H1 (cell line): ENCODE data around the gene COA5. TPM values are rescaled to one million over a fixed set of nuclear protein-coding genes. Genes with fewer than 3 reads are reported as not detected.

Experiments used
- CTCF ChIA-PET: fragments of 300-600 bp; sonication (Branson Sonifier 250); formaldehyde crosslinking; loops from one replicate; lab custom pipeline; 2021; ENCODE audit not compliant: partially characterized antibody; lab: Charles Lee
- POLR2A ChIA-PET: fragments of 300-600 bp; sonication (Branson Sonifier 250); formaldehyde crosslinking; loops from one replicate; lab custom pipeline; 2021; ENCODE audit warnings: inconsistent platforms; ENCODE audit not compliant: partially characterized antibody; lab: Charles Lee
- DNase-seq, 2 experiments: peaks; one replicate each; pipeline versions ENCODE4 v3.0.0 to v3.0.0-alpha.2; 2010 to 2022; ENCODE audit warnings: low spot score in 2 of 2, low read depth in 1 of 2, mixed read lengths in 1 of 2
- FAIRE-seq: peaks from 2 replicates; lab custom pipeline; 2011; peaks lifted over from hg19 to GRCh38; lab: Jason Lieb, UNC
- H2AFZ ChIP-seq: 2 replicates; pipeline ENCODE4 v1.8.1; 2012; ENCODE audit warnings: low read length, inconsistent platforms
- H2AK5ac ChIP-seq: 2 replicates; pipeline ENCODE4 v1.6.1; 2013; ENCODE audit warnings: low read depth, low read length
- H2BK120ac ChIP-seq: replicated peaks from 2 replicates; pipeline ENCODE3; 2013; ENCODE audit warnings: low read depth, low read length, inconsistent platforms
- H2BK12ac ChIP-seq: 2 replicates; pipeline ENCODE4 v1.6.1; 2013; ENCODE audit warnings: low read depth, low read length
- H2BK15ac ChIP-seq: 2 replicates; pipeline ENCODE4 v1.6.1; 2013; ENCODE audit warnings: low read length
- H2BK20ac ChIP-seq: 2 replicates; pipeline ENCODE4 v1.6.1; 2013; ENCODE audit warnings: low read length
- H2BK5ac ChIP-seq: 2 replicates; pipeline ENCODE4 v1.6.1; 2013; ENCODE audit warnings: low read depth, low read length
- H3K14ac ChIP-seq: 2 replicates; pipeline ENCODE4 v1.6.1; 2013; ENCODE audit warnings: inconsistent platforms; ENCODE audit not compliant: insufficient read length
- H3K18ac ChIP-seq: 2 replicates; pipeline ENCODE4 v1.6.1; 2013; ENCODE audit warnings: low read length; ENCODE audit errors: extremely low read depth
- H3K23ac ChIP-seq: 2 replicates; pipeline ENCODE4 v1.6.1; 2013; ENCODE audit warnings: inconsistent platforms; ENCODE audit not compliant: insufficient read length
- H3K23me2 ChIP-seq: 2 replicates; pipeline ENCODE4 v1.6.1; 2013; ENCODE audit warnings: low read depth, low read length
- H3K27ac ChIP-seq: 2 replicates; pipeline ENCODE4 v1.6.1; 2011; ENCODE audit warnings: low read depth, low read length, inconsistent platforms
- H3K27me3 ChIP-seq, 4 experiments: replicated peaks in 1 of 4; 1 replicate in 1 of 4; 2 replicates in 3 of 4; pipeline versions ENCODE4 v1.6.1 to v1.8.1; 2011 to 2013; ENCODE audit warnings: low read length in 3 of 4, mild to moderate bottlenecking in 3 of 4, inconsistent platforms in 2 of 4, mixed read lengths in 2 of 4, moderate library complexity in 1 of 4; ENCODE audit not compliant: control insufficient read depth in 3 of 4, insufficient read depth in 3 of 4; ENCODE audit errors: extremely low read depth in 1 of 4
- H3K36me3 ChIP-seq, 4 experiments: 2 replicates each; pipeline versions ENCODE4 v1.6.1 to v1.8.1; 2011 to 2013; ENCODE audit warnings: mild to moderate bottlenecking in 4 of 4, low read length in 3 of 4, moderate library complexity in 2 of 4, control low read depth in 1 of 4, inconsistent platforms in 1 of 4; ENCODE audit not compliant: insufficient read depth in 4 of 4, control insufficient read depth in 2 of 4
- H3K4ac ChIP-seq: replicated peaks from 2 replicates; pipeline ENCODE3; 2013; ENCODE audit warnings: low read length, low read depth, mixed read lengths, inconsistent platforms; ENCODE audit not compliant: insufficient read length
- H3K4me1 ChIP-seq, 4 experiments: replicated peaks in 1 of 4; 1 replicate in 1 of 4; 2 replicates in 3 of 4; pipeline versions ENCODE4 v1.6.1 to v1.8.1; 2011 to 2013; ENCODE audit warnings: low read length in 3 of 4, inconsistent platforms in 2 of 4, mixed read lengths in 1 of 4; ENCODE audit not compliant: insufficient read depth in 4 of 4, control insufficient read depth in 3 of 4
- H3K4me2 ChIP-seq, 2 experiments: 2 replicates each; pipeline versions ENCODE4 v1.6.1 to v1.8.1; 2011 to 2013; ENCODE audit warnings: low read depth in 2 of 2, low read length in 2 of 2, control low read depth in 1 of 2, inconsistent platforms in 1 of 2, mild to moderate bottlenecking in 1 of 2; ENCODE audit not compliant: insufficient read depth in 1 of 2
- H3K4me3 ChIP-seq, 4 experiments: fragments of 200-600, 300-600 bp in 1 of 4; sonication (generic), shearing (Covaris generic), sonication (Bioruptor Twin) in 1 of 4; 2 replicates each; pipeline versions ENCODE4 v1.5.1 to v1.8.1; 2011 to 2016; ENCODE audit warnings: low read length in 4 of 4, low read depth in 3 of 4, control low read depth in 2 of 4, inconsistent platforms in 2 of 4, mild to moderate bottlenecking in 2 of 4, mixed read lengths in 1 of 4, moderate library complexity in 1 of 4; ENCODE audit not compliant: insufficient read depth in 2 of 4; ENCODE audit errors: extremely low read depth in 1 of 4
- H3K56ac ChIP-seq: replicated peaks from 2 replicates; pipeline ENCODE3; 2013; ENCODE audit warnings: low read depth, mild to moderate bottlenecking, mixed read lengths, low read length, inconsistent platforms; ENCODE audit not compliant: insufficient read length
- H3K79me1 ChIP-seq: 2 replicates; pipeline ENCODE4 v1.6.1; 2013; ENCODE audit warnings: low read depth, low read length, control low read depth
- H3K79me2 ChIP-seq, 2 experiments: 2 replicates each; pipeline versions ENCODE4 v1.6.1 to v1.8.1; 2012 to 2013; ENCODE audit warnings: low read length in 2 of 2, mild to moderate bottlenecking in 2 of 2, inconsistent platforms in 1 of 2; ENCODE audit not compliant: insufficient read depth in 2 of 2, control insufficient read depth in 1 of 2
- H3K9ac ChIP-seq, 4 experiments: replicated peaks in 1 of 4; 1 replicate in 1 of 4; 2 replicates in 3 of 4; pipeline versions ENCODE4 v1.6.1 to v1.8.1; 2011 to 2013; ENCODE audit warnings: low read depth in 3 of 4, low read length in 3 of 4, control low read depth in 2 of 4, mild to moderate bottlenecking in 2 of 4, moderate library complexity in 2 of 4, inconsistent platforms in 1 of 4; ENCODE audit errors: extremely low read depth in 1 of 4
- H3K9me3 ChIP-seq, 2 experiments: 2 replicates each; pipeline versions ENCODE4 v1.6.1 to v1.8.1; 2012 to 2013; ENCODE audit warnings: mild to moderate bottlenecking in 2 of 2, moderate library complexity in 2 of 2, control low read depth in 1 of 2, inconsistent platforms in 1 of 2, low read depth in 1 of 2, low read length in 1 of 2, mixed read lengths in 1 of 2; ENCODE audit not compliant: insufficient read depth in 2 of 2
- H4K20me1 ChIP-seq, 2 experiments: replicated peaks in 1 of 2; 2 replicates each; pipeline versions ENCODE3 to v1.8.1; 2011 to 2013; ENCODE audit warnings: inconsistent platforms in 2 of 2, low read length in 2 of 2, mild to moderate bottlenecking in 1 of 2; ENCODE audit not compliant: insufficient read depth in 2 of 2, control insufficient read depth in 1 of 2
- H4K5ac ChIP-seq: 2 replicates; pipeline ENCODE4 v1.6.1; 2013; ENCODE audit warnings: low read length, low read depth, mixed read lengths, inconsistent platforms; ENCODE audit not compliant: insufficient read length
- H4K8ac ChIP-seq: 2 replicates; pipeline ENCODE4 v1.8.0; 2013; ENCODE audit warnings: mild to moderate bottlenecking, moderate library complexity, low read length, inconsistent platforms; ENCODE audit not compliant: insufficient read depth; ENCODE audit errors: extremely low read depth
- H4K91ac ChIP-seq: replicated peaks from 2 replicates; pipeline ENCODE3; 2013; ENCODE audit warnings: low read length, mixed read lengths, inconsistent platforms; ENCODE audit not compliant: insufficient read length
- CBX5 ChIP-seq: fragments of 300-800, 300-1000 bp; sonication (generic); IDR thresholded peaks from 2 replicates; pipeline ENCODE4 v1.7.1; 2016; ENCODE audit warnings: antibody characterized with exemption, low read length, low read depth
- HDAC2 ChIP-seq, 2 experiments: fragments of 300-600 bp in 1 of 2; sonication (generic) in 1 of 2; IDR thresholded peaks; 2 replicates each; pipeline ENCODE4 v1.6.1; 2011 to 2012; ENCODE audit warnings: low read depth in 2 of 2, low read length in 2 of 2, mild to moderate bottlenecking in 2 of 2, moderate library complexity in 2 of 2, borderline replicate concordance in 1 of 2, inconsistent platforms in 1 of 2
- NRF1 ChIP-seq: IDR thresholded peaks from 2 replicates; pipeline ENCODE4 v1.6.1; 2011; ENCODE audit warnings: mild to moderate bottlenecking, low read depth, low read length, improper control_type of control experiment
- SIX5 ChIP-seq: IDR thresholded peaks from 2 replicates; pipeline ENCODE4 v1.6.1; 2011; ENCODE audit warnings: mild to moderate bottlenecking, low read depth, low read length
- WGBS, 2 experiments: shearing (Covaris generic) in 1 of 2; methylation state at CpG; one replicate each; pipeline versions ENCODE4 v1.1.6 to v1.1.7; 2013 to 2015; ENCODE audit warnings: low lambda C conversion rate in 2 of 2, mixed read lengths in 2 of 2, inconsistent platforms in 1 of 2, low coverage in 1 of 2, missing lambda C conversion rate in 1 of 2; ENCODE audit not compliant: insufficient replicate concordance in 2 of 2, insufficient coverage in 1 of 2, insufficient read length in 1 of 2; ENCODE audit errors: extremely low coverage in 1 of 2, missing lambda C conversion rate in 1 of 2; 5-methylcytosine and 5-hydroxymethylcytosine counted together
- polyA plus RNA-seq, 7 experiments: library from polyadenylated mRNA; depleted of rRNA in 3 of 7; stranded (reverse) in 5 of 7; unstranded in 2 of 7; fragments of >200 nt in 5 of 7; fragments of 200-250 nt in 2 of 7; gene quantifications; 1 replicate in 5 of 7; 2 replicates in 1 of 7; 4 replicates in 1 of 7; pipeline versions ENCODE4 v1.2.1 to v1.2.3, GENCODE V29; 2011 to 2013; ENCODE audit warnings: missing spikeins in 2 of 7, mixed read lengths in 2 of 7
- total RNA-seq: library from RNA; stranded (reverse); fragmentation: NEBNext Ultra II Directional; extraction: Animal tissue kit (Norgen Biotek cat#: 25700); gene quantifications from 2 replicates; pipeline ENCODE4 v1.2.1, GENCODE V29; 2021
- TF ChIP-seq, protein P1 (sequence below): IDR thresholded peaks from 2 replicates; pipeline ENCODE4 v1.6.1; 2012; ENCODE audit warnings: low read length, inconsistent platforms

The COA5 gene
- total and polyA plus RNA-seq, 2 of the 8 experiments (the other 6 are each of a cell fraction or from before 2014, with no cell fraction given) = 20.3 to 24.7 TPM

DNA sequence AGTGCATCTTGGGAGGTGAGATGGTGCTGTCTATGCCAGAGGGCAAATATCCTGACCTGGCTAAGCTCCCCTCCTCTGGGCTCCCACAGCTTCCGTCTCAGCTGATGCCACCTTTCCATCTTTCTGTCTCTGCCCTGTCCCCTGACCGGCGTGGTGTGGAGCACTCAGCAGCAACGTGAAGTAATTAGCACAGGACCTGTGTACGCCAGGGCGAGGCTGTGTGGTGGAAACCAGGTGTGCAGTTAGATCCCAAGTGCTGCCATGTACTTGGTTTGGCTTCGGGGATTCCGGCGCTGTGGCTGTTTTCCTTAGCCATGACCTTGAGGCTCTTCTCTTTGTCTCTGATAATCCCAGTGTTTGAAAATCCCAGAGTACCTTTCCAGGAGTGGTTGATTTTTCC, 36.5 kb downstream of the COA5 start:
- no peak overlapping the region for H3K4ac ChIP-seq
- no peak overlapping the region for H2BK120ac ChIP-seq
- no peak overlapping the region for H2BK20ac ChIP-seq
- no peak overlapping the region for H2BK15ac ChIP-seq
- H4K8ac ChIP-seq = no peak overlapping the region
- H3K27ac ChIP-seq = no peak overlapping the region
- TF ChIP-seq CBX5 (no peak), NRF1 (no peak), SIX5 (no peak), HDAC2 (IDR thresholded peaks at IDR 0.05; ENCODE audit: borderline replicate concordance in 1 of 2, low read depth in 2 of 2, low read length in 2 of 2) (no peak)
- TF ChIP-seq, protein P1, sequence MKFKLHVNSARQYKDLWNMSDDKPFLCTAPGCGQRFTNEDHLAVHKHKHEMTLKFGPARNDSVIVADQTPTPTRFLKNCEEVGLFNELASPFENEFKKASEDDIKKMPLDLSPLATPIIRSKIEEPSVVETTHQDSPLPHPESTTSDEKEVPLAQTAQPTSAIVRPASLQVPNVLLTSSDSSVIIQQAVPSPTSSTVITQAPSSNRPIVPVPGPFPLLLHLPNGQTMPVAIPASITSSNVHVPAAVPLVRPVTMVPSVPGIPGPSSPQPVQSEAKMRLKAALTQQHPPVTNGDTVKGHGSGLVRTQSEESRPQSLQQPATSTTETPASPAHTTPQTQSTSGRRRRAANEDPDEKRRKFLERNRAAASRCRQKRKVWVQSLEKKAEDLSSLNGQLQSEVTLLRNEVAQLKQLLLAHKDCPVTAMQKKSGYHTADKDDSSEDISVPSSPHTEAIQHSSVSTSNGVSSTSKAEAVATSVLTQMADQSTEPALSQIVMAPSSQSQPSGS = no peak
- TF ChIP-seq, all 59 proteins: peak for 0
- no peak overlapping the region for H4K5ac ChIP-seq
- H3K79me2 ChIP-seq = no peaks in the 10 kb centered on the region
- FAIRE-seq (no peak), DNase-seq (no peak)
- peaks cover 8 to 23% (median 16%) of the 10 kb centered on the region in 4 experiments for H3K36me3 ChIP-seq
- no peaks in the 10 kb centered on the region for H3K23me2 ChIP-seq
- H3K9ac ChIP-seq = no peak overlapping the region
- 95% methylated on average over 9 of the region's 9 CpGs; no CpG with 5 or more reads in 1 of the 2 experiments for WGBS, 2 experiments
- no peak overlapping the region for H3K56ac ChIP-seq
- H2AK5ac ChIP-seq = no peak overlapping the region
- H2BK5ac ChIP-seq = no peak overlapping the region
- H2BK12ac ChIP-seq = no peak overlapping the region
- H3K9me3 ChIP-seq = no peaks in the 10 kb centered on the region
- ChIA-PET POLR2A (no interaction called here), CTCF (interaction anchor here (0.8 to 2.3 kb wide), 5 partner anchors 8 to 125 kb away, joined by 3 to 8 read pairs (median 4); no protein-coding TSS in a partner anchor)
- H3K18ac ChIP-seq = no peak overlapping the region
- H3K79me1 ChIP-seq = no peaks in the 10 kb centered on the region
- H3K4me2 ChIP-seq = no peak overlapping the region
- H4K20me1 ChIP-seq = peaks cover 0 to 7% of the 10 kb centered on the region in 2 experiments
- H4K91ac ChIP-seq = no peak overlapping the region
- no peak overlapping the region for H3K23ac ChIP-seq
- H3K4me3 ChIP-seq = no peak overlapping the region
- no peaks in the 10 kb centered on the region for H3K27me3 ChIP-seq
- no peak overlapping the region for H3K14ac ChIP-seq
- no peak overlapping the region for H2AFZ ChIP-seq
- H3K4me1 ChIP-seq = no peaks in the 10 kb centered on the region
